Measurements from ENCODE around the gene TP53.
"Not testable (repeated sequence)": the region's sequence is repeated elsewhere in the genome, so short reads cannot be mapped to it uniquely, and the experiment has no call there.

The TP53 gene

GRCh38 chr17:7674934-7675333 is 12.4 kb downstream of the TP53 start:
- DNase-seq (ENCODE audit: low read depth in 2 of 2), result no peak

GRCh38 chr17:7673239-7673638 is 14.1 kb downstream of the TP53 start:
- peak in 1 of 2 experiments; percentile 54 for DNase-seq (ENCODE audit: low read depth in 2 of 2)

GRCh38 chr17:7668482-7668881 is 18.8 kb downstream of the TP53 start:
- DNase-seq (ENCODE audit: low read depth in 2 of 2), result no peak

GRCh38 chr17:7667656-7668406 is 19.5 kb downstream of the TP53 start:
- DNase-seq (ENCODE audit: low read depth in 2 of 2), result no peak

GRCh38 chr17:7656958-7657609 is 30.2 kb downstream of the TP53 start:
- DNase-seq (ENCODE audit: low read depth in 2 of 2), result no peak

- no peak for DNase-seq (ENCODE audit: low read depth in 2 of 2)
Measured at GRCh38 chr17:7655541-7655840, 31.8 kb downstream of the TP53 start.

GRCh38 chr17:7654832-7655540 is 32.3 kb downstream of the TP53 start:
- no peak for DNase-seq (ENCODE audit: low read depth in 2 of 2)

- no peak for DNase-seq (ENCODE audit: low read depth in 2 of 2)
Measured at GRCh38 chr17:7652388-7653356, 34.6 kb downstream of the TP53 start.

GRCh38 chr17:7651665-7652387 is 35.5 kb downstream of the TP53 start:
- DNase-seq (ENCODE audit: low read depth in 2 of 2), result no peak

- DNase-seq (ENCODE audit: low read depth in 2 of 2), result no peak
Measured at GRCh38 chr17:7651097-7651664, 36.1 kb downstream of the TP53 start.

- DNase-seq (ENCODE audit: low read depth in 2 of 2), result peak; percentile 49 to 63
Measured at GRCh38 chr17:7650509-7651096, 36.7 kb downstream of the TP53 start, which contains the start of gene ATP1B2. Gene ATP1B2, plus strand, starts transcription at chr17:7650926. Its CDS starts 593 bp downstream, at chr17:7651519.

- no peak for DNase-seq (ENCODE audit: low read depth in 2 of 2)
Measured at GRCh38 chr17:7647018-7647417, 40.3 kb downstream of the TP53 start.

GRCh38 chr17:7646457-7646856 is 40.8 kb downstream of the TP53 start:
- DNase-seq (ENCODE audit: low read depth in 2 of 2), result no peak

GRCh38 chr17:7644775-7645174 is 42.5 kb downstream of the TP53 start:
- no peak for DNase-seq (ENCODE audit: low read depth in 2 of 2)

- not testable (repeated sequence) for DNase-seq (ENCODE audit: low read depth in 2 of 2)
Measured at GRCh38 chr17:7641635-7642034, 45.7 kb downstream of the TP53 start.

GRCh38 chr17:7640783-7641182 is 46.5 kb downstream of the TP53 start:
- no peak for DNase-seq (ENCODE audit: low read depth in 2 of 2)

GRCh38 chr17:7636163-7636562 is 51.1 kb downstream of the TP53 start:
- no peak for DNase-seq (ENCODE audit: low read depth in 2 of 2)

- no peak for DNase-seq (ENCODE audit: low read depth in 2 of 2)
Measured at GRCh38 chr17:7634384-7634783, 52.9 kb downstream of the TP53 start.

GRCh38 chr17:7633093-7633492 is 54.2 kb downstream of the TP53 start:
- DNase-seq (ENCODE audit: low read depth in 2 of 2), result no peak

GRCh38 chr17:7632492-7632894 is 54.8 kb downstream of the TP53 start:
- no peak for DNase-seq (ENCODE audit: low read depth in 2 of 2)
